ENCODE data around the gene CBL. TPM values are rescaled to one million over a fixed set of nuclear protein-coding genes. Genes with fewer than 3 reads are reported as not detected.
A peak's percentile ranks its signal among the peaks of the same experiment; 100 is the strongest.

CBL gene
- total RNA-seq, 1 experiment from 2014 or later: 45.6 TPM

DNA sequence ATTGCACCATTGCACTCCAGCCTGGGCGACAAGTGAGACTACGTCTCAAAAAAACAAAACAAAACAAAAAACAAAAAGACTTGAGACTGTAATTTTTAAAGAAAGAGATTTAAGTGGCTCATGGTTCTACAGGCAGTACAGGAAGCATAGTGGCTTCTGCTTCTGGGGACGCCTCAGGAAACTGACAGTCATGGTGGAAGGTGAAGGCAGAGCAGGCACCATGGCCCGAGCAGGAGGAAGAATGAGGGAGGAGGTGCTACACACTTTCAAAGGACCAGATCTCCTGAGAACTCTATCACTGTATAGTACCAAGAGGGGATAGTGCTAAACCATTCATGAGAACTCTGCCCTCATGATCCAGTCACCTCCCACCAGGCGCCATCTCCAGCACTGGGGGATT is 52.0 kb downstream of the CBL start (continued):
- TF ChIP-seq, protein P1, sequence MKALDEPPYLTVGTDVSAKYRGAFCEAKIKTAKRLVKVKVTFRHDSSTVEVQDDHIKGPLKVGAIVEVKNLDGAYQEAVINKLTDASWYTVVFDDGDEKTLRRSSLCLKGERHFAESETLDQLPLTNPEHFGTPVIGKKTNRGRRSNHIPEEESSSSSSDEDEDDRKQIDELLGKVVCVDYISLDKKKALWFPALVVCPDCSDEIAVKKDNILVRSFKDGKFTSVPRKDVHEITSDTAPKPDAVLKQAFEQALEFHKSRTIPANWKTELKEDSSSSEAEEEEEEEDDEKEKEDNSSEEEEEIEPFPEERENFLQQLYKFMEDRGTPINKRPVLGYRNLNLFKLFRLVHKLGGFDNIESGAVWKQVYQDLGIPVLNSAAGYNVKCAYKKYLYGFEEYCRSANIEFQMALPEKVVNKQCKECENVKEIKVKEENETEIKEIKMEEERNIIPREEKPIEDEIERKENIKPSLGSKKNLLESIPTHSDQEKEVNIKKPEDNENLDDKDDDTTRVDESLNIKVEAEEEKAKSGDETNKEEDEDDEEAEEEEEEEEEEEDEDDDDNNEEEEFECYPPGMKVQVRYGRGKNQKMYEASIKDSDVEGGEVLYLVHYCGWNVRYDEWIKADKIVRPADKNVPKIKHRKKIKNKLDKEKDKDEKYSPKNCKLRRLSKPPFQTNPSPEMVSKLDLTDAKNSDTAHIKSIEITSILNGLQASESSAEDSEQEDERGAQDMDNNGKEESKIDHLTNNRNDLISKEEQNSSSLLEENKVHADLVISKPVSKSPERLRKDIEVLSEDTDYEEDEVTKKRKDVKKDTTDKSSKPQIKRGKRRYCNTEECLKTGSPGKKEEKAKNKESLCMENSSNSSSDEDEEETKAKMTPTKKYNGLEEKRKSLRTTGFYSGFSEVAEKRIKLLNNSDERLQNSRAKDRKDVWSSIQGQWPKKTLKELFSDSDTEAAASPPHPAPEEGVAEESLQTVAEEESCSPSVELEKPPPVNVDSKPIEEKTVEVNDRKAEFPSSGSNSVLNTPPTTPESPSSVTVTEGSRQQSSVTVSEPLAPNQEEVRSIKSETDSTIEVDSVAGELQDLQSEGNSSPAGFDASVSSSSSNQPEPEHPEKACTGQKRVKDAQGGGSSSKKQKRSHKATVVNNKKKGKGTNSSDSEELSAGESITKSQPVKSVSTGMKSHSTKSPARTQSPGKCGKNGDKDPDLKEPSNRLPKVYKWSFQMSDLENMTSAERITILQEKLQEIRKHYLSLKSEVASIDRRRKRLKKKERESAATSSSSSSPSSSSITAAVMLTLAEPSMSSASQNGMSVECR (CRISPR knock-in tag; IDR thresholded peaks at IDR 0.05; ENCODE audit: borderline replicate concordance): no peak
- no peak for TF ChIP-seq NFYB (CRISPR knock-in tag; conservative IDR thresholded peaks at IDR 0.05; ENCODE audit: low read depth)

DNA sequence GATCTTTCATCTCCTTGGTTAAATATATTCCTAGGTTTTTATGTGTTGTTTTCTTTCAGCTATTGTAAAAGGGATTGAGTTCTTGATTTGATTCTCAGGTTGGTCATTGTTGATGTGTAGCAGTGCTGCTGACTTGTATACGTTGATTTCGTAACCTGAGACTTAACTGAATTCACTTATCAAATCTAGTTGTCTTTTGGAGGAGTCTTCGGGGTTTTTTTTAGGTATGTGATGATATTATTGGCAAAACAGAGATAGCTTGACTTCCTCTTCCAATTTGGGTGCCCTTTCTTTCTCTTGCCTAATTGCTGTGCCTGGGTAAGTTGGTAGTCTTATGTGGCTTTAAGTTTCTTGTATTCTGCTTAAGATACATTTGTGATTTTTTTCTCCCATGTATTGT is 52.8 kb downstream of the CBL start:
- ATAC-seq (no peak), DNase-seq (ENCODE audit: low spot score) (no peak)
- no peaks in the 10 kb centered on the region for H3K36me3 Mint-ChIP-seq
- TF ChIP-seq ZNF121 (CRISPR knock-in tag; IDR thresholded peaks at IDR 0.05) (no peak), MYBL2 (CRISPR knock-in tag; IDR thresholded peaks at IDR 0.05) (no peak), NR1H2 (CRISPR knock-in tag; IDR thresholded peaks at IDR 0.05) (no peak), CDX4 (CRISPR knock-in tag; IDR thresholded peaks at IDR 0.05; ENCODE audit: borderline replicate concordance) (no peak), KAT7 (CRISPR knock-in tag; IDR thresholded peaks at IDR 0.05; ENCODE audit: borderline replicate concordance) (no peak), ZNF263 (CRISPR knock-in tag; IDR thresholded peaks at IDR 0.05; ENCODE audit: low read depth) (no peak), ETV6 (CRISPR knock-in tag; IDR thresholded peaks at IDR 0.05) (no peak), ZNF396 (CRISPR knock-in tag; IDR thresholded peaks at IDR 0.05; ENCODE audit: borderline replicate concordance) (no peak), SMAD3 (CRISPR knock-in tag; IDR thresholded peaks at IDR 0.05; ENCODE audit: borderline replicate concordance) (no peak), NR2C2 (CRISPR knock-in tag; IDR thresholded peaks at IDR 0.05) (no peak), JUN (CRISPR knock-in tag; IDR thresholded peaks at IDR 0.05) (no peak), PRRX2 (CRISPR knock-in tag; IDR thresholded peaks at IDR 0.05) (no peak)
- TF ChIP-seq, protein P1 (CRISPR knock-in tag; IDR thresholded peaks at IDR 0.05; ENCODE audit: borderline replicate concordance): no peak
- TF ChIP-seq, protein P2, sequence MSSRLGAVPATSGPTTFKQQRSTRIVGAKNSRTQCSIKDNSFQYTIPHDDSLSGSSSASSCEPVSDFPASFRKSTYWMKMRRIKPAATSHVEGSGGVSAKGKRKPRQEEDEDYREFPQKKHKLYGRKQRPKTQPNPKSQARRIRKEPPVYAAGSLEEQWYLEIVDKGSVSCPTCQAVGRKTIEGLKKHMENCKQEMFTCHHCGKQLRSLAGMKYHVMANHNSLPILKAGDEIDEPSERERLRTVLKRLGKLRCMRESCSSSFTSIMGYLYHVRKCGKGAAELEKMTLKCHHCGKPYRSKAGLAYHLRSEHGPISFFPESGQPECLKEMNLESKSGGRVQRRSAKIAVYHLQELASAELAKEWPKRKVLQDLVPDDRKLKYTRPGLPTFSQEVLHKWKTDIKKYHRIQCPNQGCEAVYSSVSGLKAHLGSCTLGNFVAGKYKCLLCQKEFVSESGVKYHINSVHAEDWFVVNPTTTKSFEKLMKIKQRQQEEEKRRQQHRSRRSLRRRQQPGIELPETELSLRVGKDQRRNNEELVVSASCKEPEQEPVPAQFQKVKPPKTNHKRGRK (CRISPR knock-in tag; IDR thresholded peaks at IDR 0.05; ENCODE audit: borderline replicate concordance): no peak
- TF ChIP-seq, protein P3, sequence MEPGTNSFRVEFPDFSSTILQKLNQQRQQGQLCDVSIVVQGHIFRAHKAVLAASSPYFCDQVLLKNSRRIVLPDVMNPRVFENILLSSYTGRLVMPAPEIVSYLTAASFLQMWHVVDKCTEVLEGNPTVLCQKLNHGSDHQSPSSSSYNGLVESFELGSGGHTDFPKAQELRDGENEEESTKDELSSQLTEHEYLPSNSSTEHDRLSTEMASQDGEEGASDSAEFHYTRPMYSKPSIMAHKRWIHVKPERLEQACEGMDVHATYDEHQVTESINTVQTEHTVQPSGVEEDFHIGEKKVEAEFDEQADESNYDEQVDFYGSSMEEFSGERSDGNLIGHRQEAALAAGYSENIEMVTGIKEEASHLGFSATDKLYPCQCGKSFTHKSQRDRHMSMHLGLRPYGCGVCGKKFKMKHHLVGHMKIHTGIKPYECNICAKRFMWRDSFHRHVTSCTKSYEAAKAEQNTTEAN (CRISPR knock-in tag; IDR thresholded peaks at IDR 0.05): no peak
- H3K27ac Mint-ChIP-seq: peak overlapping the region; percentile 78
- peaks cover 24% of the 10 kb centered on the region for H3K4me1 Mint-ChIP-seq
- no peak overlapping the region for H3K4me3 Mint-ChIP-seq
- H3K9me3 Mint-ChIP-seq: no peaks in the 10 kb centered on the region
- H3K27me3 Mint-ChIP-seq (ENCODE audit: low read depth): no peaks in the 10 kb centered on the region
- POLR2A ChIA-PET: no interaction called here
- CTCF ChIA-PET: interaction anchor here (1.1 to 3.0 kb wide), 4 partner anchors 53 to 216 kb away, joined by 3 to 8 read pairs (median 3); partner anchors contain the start of gene CBL
